ENCODE measurements around the gene PML.

The PML gene

GRCh38 chr15:74036271-74037170 lies 42.0 kb downstream of the PML start:
- TF ChIP-seq CTCF (IDR thresholded peaks at IDR 0.05; ENCODE audit: low read depth, low read length, missing control alignments) = peak; percentile 74
- in situ Hi-C loops (cut with HindIII; ENCODE audit: low sequenced_read_pairs) = no loop called here
- peak; percentile 40 for DNase-seq (ENCODE audit: low read depth)
- H3K4me3 ChIP-seq (ENCODE audit: low read depth, low read length) = no peak overlapping the region

GRCh38 chr15:74037171-74038117 lies 42.9 kb downstream of the PML start:
- TF ChIP-seq CTCF (IDR thresholded peaks at IDR 0.05; ENCODE audit: low read depth, low read length, missing control alignments) = no peak
- in situ Hi-C loops (cut with HindIII; ENCODE audit: low sequenced_read_pairs) = no loop called here
- no peak for DNase-seq (ENCODE audit: low read depth)
- no peak overlapping the region for H3K4me3 ChIP-seq (ENCODE audit: low read depth, low read length)

DNA sequence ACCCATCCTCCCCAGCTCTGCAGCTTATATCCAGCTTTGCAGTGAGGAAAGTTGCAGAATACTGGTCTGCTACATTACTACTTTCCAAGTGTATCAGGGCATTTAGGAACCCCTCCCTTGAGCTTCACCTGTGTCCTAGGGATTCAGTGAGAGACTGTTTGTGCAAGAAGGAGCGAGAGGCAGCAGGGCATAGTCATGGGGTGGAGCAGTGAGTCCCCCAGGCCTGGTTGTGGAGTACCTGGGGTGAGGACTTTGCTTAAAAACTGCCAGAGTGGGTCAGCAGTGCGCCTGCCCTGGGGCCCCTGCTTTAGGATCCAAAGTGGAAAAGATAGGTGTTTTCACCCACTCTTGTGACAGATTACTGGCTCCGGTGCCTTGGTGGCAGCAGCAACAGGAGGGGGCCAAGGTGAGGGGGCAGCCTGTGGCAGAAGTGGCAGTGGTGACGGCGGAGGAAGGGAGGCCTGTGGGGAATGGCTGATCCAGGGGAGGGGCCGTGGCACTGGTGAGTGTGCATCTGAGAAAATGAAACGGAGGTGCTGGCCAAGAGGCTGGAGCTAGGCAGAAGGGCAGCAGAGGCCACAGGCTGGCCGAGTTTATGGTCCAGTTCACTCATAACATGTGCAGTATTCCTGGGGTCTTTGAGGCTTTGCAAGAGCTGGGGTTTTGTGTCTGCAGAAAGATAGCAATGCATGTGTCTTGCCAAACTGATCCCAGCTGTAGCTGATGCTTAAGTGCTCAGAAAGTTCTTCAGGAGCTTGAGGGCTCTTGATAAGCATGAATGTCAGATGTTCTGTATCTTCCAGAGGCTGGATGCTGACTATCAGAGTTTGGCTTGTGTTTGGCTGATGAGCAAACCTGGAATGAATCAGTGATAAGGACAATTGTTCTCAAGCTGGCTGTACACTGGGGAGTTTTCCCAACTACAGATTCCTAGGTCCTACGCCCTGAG lies 44.5 kb downstream of the PML start:
- no peak for DNase-seq (ENCODE audit: low read depth)
- no peak for TF ChIP-seq CTCF (IDR thresholded peaks at IDR 0.05; ENCODE audit: low read depth, low read length, missing control alignments)
- H3K4me3 ChIP-seq (ENCODE audit: low read depth, low read length) = no peak overlapping the region
- in situ Hi-C loops (cut with HindIII; ENCODE audit: low sequenced_read_pairs) = no loop called here

GRCh38 chr15:74039656-74040010 lies 45.1 kb downstream of the PML start:
- no peak for TF ChIP-seq CTCF (IDR thresholded peaks at IDR 0.05; ENCODE audit: low read depth, low read length, missing control alignments)
- no peak for DNase-seq (ENCODE audit: low read depth)
- in situ Hi-C loops (cut with HindIII; ENCODE audit: low sequenced_read_pairs) = loop anchor here (5.0 kb wide), 2 partner anchors 47 to 82 kb away; partner anchors contain the start of genes PML and STOML1
- H3K4me3 ChIP-seq (ENCODE audit: low read depth, low read length) = no peak overlapping the region

DNA sequence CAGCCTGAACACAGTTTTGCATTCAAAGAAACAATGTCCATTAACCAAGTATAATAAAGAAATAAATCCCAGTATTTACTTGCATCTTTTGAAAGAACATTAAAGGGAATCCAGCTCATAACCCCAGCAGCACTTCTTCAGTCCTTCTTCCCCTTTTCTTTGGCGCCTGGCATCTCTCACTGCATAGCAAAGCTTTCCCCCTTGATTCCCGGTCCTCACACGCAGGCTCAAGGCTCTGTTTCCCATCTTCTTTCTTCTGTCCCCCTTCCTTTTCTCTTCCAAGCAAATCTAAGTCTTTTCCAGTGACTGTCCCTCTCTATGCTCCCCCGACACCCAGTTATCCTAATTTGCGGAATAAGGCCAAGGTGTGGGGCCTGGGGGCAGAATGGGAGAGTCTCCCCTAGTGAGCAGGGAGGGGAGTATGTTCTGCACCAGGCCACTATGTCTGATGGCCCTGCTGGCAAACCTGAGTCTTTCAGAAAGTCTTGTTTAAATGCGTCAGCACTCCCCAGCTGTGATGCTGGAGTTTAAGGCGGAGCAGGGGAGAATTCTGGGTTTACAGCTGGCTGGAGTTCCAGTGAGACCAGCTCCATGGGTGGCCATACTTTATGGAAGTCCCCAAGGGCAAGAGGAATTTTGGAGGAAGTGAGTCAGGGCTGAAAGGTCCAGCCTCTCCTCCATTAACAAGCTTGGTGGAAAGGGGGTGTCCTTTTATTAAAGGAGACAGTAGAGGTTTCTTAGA lies 45.8 kb downstream of the PML start:
- in situ Hi-C loops (cut with HindIII; ENCODE audit: low sequenced_read_pairs) = loop anchor here (5.0 kb wide), 2 partner anchors 48 to 83 kb away; partner anchors contain the start of genes PML and STOML1
- H3K4me3 ChIP-seq (ENCODE audit: low read depth, low read length) = no peak overlapping the region
- no peak for TF ChIP-seq CTCF (IDR thresholded peaks at IDR 0.05; ENCODE audit: low read depth, low read length, missing control alignments)
- DNase-seq (ENCODE audit: low read depth) = peak; percentile 97

Measured in astrocyte of the cerebellum (primary cell).